Measurements from ENCODE around the gene GRK4.

DNA sequence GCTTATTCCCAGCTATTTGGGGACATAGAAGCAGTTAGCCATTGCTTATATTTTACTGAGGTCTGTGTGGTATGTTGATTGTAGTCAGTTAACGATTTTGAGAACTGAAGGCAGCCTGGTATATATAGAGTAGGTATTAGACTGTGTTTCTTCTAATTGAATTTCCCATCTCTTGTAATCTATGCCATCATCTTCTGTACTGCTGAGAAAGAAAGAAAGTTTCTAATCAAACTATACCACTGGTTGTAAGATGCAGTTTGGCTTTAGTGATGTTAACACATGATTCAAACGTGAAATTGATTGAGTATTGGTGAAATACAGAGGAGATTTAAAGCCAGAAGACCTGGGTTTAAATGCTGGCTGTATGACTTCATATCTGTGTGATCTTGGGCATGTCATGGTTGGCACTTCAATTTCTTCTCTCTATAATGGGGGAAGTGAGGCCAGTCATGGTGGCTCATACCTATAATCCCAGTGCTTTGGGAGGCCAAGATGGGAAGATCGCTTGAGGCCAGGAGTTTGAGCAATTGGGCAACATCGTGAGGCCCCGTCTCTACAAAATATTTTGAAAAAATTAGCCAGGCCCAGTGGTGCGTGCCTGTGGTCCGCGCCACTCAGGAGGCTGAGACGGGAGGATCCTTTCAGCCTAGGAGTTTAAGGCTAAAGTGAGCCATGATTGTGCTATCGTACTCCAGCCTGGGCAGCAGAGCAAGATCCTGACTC is 122.7 kb downstream of the GRK4 start:
- TF ChIP-seq EZH2phosphoT487 (IDR thresholded peaks at IDR 0.05; ENCODE audit: borderline replicate concordance, low read depth) (no peak), POLR2AphosphoS5 (IDR thresholded peaks at IDR 0.05; ENCODE audit: low read depth, low read length) (no peak), MXI1 (IDR thresholded peaks at IDR 0.05; ENCODE audit: low read depth, low read length) (no peak), RAD21 (IDR thresholded peaks at IDR 0.05; ENCODE audit: low read length) (no peak), SMC3 (IDR thresholded peaks at IDR 0.05; ENCODE audit: low read depth, low read length) (no peak), EP300 (IDR thresholded peaks at IDR 0.05; ENCODE audit: borderline replicate concordance in 1 of 2, low read depth in 1 of 2, low read length in 1 of 2) (no peak), CHD2 (IDR thresholded peaks at IDR 0.05; ENCODE audit: low read length, partially characterized antibody) (no peak), TAF1 (IDR thresholded peaks at IDR 0.05; ENCODE audit: borderline replicate concordance, low read depth, low read length) (no peak), RFX5 (IDR thresholded peaks at IDR 0.05; ENCODE audit: low read length) (no peak)
- TF ChIP-seq, protein P1, sequence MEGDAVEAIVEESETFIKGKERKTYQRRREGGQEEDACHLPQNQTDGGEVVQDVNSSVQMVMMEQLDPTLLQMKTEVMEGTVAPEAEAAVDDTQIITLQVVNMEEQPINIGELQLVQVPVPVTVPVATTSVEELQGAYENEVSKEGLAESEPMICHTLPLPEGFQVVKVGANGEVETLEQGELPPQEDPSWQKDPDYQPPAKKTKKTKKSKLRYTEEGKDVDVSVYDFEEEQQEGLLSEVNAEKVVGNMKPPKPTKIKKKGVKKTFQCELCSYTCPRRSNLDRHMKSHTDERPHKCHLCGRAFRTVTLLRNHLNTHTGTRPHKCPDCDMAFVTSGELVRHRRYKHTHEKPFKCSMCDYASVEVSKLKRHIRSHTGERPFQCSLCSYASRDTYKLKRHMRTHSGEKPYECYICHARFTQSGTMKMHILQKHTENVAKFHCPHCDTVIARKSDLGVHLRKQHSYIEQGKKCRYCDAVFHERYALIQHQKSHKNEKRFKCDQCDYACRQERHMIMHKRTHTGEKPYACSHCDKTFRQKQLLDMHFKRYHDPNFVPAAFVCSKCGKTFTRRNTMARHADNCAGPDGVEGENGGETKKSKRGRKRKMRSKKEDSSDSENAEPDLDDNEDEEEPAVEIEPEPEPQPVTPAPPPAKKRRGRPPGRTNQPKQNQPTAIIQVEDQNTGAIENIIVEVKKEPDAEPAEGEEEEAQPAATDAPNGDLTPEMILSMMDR (IDR thresholded peaks at IDR 0.05): no peak
- TF ChIP-seq, protein P2, sequence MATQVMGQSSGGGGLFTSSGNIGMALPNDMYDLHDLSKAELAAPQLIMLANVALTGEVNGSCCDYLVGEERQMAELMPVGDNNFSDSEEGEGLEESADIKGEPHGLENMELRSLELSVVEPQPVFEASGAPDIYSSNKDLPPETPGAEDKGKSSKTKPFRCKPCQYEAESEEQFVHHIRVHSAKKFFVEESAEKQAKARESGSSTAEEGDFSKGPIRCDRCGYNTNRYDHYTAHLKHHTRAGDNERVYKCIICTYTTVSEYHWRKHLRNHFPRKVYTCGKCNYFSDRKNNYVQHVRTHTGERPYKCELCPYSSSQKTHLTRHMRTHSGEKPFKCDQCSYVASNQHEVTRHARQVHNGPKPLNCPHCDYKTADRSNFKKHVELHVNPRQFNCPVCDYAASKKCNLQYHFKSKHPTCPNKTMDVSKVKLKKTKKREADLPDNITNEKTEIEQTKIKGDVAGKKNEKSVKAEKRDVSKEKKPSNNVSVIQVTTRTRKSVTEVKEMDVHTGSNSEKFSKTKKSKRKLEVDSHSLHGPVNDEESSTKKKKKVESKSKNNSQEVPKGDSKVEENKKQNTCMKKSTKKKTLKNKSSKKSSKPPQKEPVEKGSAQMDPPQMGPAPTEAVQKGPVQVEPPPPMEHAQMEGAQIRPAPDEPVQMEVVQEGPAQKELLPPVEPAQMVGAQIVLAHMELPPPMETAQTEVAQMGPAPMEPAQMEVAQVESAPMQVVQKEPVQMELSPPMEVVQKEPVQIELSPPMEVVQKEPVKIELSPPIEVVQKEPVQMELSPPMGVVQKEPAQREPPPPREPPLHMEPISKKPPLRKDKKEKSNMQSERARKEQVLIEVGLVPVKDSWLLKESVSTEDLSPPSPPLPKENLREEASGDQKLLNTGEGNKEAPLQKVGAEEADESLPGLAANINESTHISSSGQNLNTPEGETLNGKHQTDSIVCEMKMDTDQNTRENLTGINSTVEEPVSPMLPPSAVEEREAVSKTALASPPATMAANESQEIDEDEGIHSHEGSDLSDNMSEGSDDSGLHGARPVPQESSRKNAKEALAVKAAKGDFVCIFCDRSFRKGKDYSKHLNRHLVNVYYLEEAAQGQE (IDR thresholded peaks at IDR 0.05; ENCODE audit: low read depth, low read length): no peak
- TF ChIP-seq, protein P3, sequence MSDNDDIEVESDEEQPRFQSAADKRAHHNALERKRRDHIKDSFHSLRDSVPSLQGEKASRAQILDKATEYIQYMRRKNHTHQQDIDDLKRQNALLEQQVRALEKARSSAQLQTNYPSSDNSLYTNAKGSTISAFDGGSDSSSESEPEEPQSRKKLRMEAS (IDR thresholded peaks at IDR 0.05; ENCODE audit: low read depth): no peak
- TF ChIP-seq, protein P4, sequence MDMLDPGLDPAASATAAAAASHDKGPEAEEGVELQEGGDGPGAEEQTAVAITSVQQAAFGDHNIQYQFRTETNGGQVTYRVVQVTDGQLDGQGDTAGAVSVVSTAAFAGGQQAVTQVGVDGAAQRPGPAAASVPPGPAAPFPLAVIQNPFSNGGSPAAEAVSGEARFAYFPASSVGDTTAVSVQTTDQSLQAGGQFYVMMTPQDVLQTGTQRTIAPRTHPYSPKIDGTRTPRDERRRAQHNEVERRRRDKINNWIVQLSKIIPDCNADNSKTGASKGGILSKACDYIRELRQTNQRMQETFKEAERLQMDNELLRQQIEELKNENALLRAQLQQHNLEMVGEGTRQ (IDR thresholded peaks at IDR 0.05; ENCODE audit: borderline replicate concordance, low read depth, low read length): no peak
- TF ChIP-seq, protein P5, sequence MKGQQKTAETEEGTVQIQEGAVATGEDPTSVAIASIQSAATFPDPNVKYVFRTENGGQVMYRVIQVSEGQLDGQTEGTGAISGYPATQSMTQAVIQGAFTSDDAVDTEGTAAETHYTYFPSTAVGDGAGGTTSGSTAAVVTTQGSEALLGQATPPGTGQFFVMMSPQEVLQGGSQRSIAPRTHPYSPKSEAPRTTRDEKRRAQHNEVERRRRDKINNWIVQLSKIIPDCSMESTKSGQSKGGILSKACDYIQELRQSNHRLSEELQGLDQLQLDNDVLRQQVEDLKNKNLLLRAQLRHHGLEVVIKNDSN (IDR thresholded peaks at IDR 0.05; ENCODE audit: borderline replicate concordance, low read depth): no peak
